Uterus (tissue), 2 donors: ENCODE data around the gene TNRC18.

Experiments used
- POLR2A ChIP-seq, 2 donors: fragments of 450-650 bp; IDR thresholded peaks; one replicate each; pipeline ENCODE4 v1.6.1; 2016; ENCODE audit warnings: antibody characterized with exemption in 2 of 2, mild to moderate bottlenecking in 1 of 2, moderate library complexity in 1 of 2
- TF ChIP-seq, protein P1 (sequence below), 4 experiments: fragments of 200-600 bp in 2 of 4; fragments of 450-650 bp in 2 of 4; sonication (generic) in 2 of 4; IDR thresholded peaks; one replicate each; pipeline ENCODE4 v1.5.1; 2016 to 2019; ENCODE audit warnings: antibody characterized with exemption in 4 of 4, mild to moderate bottlenecking in 2 of 4, moderate library complexity in 1 of 4

DNA sequence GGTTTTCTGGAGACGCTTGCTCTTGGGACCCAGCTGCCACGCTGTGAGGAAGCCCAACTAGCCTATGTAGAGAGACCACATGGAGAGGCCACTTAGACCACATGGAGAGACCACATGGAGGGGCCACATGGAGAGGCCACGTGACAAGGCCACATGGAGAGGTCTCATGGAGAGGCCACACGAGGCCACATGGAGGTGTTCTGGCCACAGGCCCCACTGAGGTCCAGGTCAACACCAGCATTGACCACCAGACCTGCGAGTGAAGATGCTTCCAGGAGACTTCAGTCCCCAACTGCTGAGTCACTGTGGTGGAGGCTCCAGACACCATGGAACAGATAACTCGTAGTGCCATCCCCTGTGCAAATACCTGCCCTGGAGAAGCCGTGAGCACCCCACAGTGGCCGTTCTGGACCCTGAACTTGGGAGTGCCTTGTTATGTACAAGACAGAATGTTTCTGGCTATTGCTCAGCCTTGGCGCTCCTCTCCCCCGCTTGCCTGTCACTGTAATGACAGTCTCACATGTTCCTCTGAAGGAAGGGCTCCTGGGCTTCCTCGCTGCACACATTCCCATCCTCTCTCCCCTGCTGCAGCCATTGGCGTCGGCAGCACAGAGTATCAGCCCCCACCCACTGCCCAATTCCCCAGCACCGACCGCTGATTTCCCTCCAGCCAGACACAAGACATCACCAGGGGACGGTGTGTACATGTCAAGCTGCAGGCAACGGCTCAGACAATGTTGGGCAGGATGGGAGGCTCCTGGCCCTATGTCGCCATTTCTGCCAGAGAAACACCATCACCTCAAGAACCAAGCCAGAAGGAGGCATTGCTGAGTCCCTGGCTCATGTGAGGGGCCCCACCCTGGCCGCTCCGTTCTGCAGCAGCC, 49.0 kb upstream of the TNRC18 start:
- TF ChIP-seq, protein P1, sequence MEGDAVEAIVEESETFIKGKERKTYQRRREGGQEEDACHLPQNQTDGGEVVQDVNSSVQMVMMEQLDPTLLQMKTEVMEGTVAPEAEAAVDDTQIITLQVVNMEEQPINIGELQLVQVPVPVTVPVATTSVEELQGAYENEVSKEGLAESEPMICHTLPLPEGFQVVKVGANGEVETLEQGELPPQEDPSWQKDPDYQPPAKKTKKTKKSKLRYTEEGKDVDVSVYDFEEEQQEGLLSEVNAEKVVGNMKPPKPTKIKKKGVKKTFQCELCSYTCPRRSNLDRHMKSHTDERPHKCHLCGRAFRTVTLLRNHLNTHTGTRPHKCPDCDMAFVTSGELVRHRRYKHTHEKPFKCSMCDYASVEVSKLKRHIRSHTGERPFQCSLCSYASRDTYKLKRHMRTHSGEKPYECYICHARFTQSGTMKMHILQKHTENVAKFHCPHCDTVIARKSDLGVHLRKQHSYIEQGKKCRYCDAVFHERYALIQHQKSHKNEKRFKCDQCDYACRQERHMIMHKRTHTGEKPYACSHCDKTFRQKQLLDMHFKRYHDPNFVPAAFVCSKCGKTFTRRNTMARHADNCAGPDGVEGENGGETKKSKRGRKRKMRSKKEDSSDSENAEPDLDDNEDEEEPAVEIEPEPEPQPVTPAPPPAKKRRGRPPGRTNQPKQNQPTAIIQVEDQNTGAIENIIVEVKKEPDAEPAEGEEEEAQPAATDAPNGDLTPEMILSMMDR (IDR thresholded peaks at IDR 0.05) = no peak
- TF ChIP-seq POLR2A (IDR thresholded peaks at IDR 0.05) = no peak
